NCI-H1092 treated with DMSO at 0.1 percent for 48 hours (cell line): ENCODE data around the gene ETV6.
"Not testable (repeated sequence)": the region's sequence is repeated elsewhere in the genome, so short reads cannot be mapped to it uniquely, and the experiment has no call there.

Experiments
- DNase-seq: peaks from one replicate; lab custom pipeline; 2025; lab: John Stamatoyannopoulos, UW

ETV6 gene

DNA sequence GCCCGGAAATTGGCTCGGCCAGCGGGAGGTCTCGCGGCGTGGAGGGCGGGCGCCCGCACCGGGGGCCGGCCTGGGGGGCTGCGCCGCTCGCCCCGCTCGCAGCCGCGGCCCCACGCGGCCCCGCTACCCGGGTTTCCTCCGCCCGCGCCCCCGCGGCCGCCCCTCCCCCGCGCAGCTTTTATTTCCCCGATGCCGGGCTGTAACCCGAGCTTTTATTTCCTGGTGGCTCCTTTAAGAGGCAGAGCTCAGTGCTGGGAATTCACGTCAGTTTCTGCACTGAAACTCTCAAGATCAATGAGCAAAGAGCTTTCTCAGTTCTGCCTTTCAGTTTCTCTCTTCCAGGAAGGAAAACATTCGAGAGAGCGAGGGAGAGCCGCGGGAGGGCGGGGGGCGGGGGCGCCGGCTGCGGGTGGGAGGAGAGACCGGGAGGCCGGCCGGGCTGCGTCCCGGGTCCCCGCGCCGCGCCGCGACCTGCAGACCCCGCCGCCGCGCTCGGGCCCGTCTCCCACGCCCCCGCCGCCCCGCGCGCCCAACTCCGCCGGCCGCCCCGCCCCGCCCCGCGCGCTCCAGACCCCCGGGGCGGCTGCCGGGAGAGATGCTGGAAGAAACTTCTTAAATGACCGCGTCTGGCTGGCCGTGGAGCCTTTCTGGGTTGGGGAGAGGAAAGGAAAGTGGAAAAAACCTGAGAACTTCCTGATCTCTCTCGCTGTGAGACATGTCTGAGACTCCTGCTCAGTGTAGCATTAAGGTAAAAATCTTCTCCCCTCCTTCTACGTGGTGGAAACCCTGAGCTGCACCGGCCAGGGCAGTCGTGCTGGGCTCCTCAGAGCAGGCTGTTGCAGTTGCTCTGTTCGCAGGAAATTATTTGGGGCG is at the start of gene ETV6:
Gene ETV6 (plus strand): TSS at position 262 of the 873 bp plus-strand sequence. CDS start 454 bp downstream, at position 716.
- peak; percentile 84 for DNase-seq

DNA sequence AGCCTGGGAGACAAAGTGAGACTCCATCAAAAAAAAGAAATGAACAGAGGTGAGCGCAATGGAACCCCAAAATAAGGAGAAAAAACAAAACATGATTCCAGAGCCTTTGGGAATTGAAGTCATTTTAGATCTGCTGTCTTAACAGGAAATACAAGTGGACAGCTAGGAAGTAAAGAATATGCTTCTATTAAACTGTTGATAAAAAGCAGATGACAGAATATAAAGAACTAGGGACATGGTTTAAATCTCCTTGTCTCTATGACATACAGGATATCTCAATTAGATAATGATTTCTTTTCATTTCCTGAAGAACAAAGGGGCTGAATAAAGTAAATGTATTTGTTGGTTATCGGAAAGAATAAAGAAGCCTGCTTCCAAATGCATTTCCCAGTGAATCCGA is 49.3 kb upstream of the ETV6 start:
- DNase-seq = no peak

DNA sequence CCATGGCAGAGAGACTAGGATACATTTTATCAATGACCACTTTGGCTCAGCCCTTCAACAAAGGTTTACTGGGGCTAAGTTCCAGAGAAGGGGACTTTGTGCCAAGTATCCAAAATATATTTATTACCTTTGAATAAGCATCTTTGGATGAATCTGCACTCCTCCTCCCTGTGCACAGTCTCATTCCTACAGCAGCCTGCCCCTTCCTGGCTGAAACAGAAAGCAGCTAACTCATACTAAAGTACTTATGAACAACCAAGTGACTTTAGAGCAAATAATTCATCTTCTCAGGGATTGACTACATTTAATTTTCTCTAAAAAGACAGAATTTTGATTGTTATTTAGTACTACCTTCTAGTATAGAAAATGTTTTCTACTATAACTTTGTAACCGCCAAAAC is 47.8 kb upstream of the ETV6 start:
- DNase-seq = no peak

DNA sequence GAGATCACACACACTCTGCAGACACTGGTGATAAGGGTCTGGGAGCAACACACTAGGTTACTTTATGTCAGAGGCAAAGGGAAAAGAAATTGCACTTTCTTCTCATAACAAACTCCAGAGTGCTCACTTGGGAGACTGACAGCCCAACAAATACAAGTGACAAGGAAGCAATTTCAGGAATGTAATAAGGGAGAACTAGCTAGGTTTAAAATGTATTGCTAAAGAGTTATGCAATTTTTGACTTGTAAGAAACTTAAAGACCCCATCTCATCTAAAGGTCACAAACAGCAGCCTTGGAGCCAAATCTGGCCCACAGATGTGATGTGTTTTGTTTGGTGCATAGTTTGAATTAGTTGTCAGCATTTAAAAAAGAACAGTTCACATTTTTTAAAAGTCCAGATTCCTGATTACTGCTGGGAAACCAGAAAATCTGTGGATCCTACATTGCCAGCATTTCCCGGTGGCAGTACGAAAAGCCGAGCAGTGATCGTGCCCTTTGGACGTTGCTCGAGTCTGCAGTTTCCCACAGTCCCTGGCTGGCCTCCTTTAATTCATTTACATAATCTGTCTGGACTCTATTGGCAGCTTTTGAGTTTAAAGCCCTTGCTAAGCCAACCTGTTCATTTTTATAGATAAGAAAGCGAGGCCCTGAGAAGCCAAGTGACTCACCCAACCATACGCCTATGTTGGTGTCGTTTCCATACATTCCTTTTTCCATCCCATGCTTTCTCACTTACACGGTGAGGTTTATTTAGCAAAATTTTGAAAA is 42.0 kb upstream of the ETV6 start:
- no peak for DNase-seq

DNA sequence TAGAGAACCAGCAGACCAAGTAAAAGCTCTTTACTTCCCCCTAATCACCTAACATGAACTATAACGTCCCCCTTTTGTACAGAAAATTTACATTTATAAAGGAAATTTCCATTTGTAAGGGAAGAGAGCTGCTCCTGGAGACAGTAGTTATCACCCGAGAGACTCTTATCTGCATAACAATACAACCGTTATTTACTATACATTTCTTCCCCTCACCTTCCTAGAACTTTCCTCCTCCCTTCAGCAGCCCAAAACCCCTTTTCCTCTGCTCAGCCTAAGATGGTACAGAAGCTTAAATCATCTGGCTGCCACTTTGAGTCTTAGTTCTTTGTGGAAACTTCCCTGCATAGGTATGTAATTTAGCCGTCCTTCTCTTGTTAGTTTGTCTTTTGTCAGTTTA is 40.4 kb upstream of the ETV6 start:
- DNase-seq = no peak

DNA sequence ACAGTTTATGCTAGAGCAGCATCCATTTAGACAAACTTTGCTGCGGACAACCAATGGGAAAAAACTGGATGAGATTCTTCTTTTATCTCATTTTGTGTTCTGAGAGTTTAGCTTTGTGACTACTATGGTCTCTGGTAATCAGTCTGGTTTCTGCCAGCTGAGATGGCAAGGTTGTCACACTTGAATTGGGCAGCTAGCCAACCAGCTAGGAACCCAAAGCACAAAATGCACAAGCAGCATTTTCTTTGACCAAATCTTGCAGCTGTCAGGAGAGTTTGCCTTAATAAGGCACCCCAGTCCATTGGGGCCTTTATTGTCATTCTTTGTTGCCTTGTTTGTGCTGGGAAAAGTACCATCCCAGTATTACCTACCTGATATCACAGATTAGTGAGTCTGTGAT is 34.0 kb upstream of the ETV6 start:
- DNase-seq = no peak

DNA sequence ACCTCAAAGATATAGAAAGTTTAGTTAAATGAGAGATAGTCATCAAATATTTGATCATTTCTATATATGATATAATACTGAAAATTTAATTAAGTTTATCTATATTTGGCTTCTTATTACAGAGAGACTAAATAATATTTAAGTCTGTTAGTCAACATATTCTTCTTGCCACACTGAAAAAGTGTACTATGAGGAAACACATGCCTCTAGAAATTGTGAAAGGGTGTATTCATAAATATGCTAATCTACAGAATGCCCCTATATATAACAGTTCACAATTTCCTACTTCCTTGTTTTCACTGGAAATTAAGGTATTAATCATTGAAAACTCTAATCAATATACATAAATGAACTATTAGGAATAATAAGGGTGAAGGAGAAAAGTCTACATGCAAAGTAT is 31.4 kb upstream of the ETV6 start:
- no peak for DNase-seq

DNA sequence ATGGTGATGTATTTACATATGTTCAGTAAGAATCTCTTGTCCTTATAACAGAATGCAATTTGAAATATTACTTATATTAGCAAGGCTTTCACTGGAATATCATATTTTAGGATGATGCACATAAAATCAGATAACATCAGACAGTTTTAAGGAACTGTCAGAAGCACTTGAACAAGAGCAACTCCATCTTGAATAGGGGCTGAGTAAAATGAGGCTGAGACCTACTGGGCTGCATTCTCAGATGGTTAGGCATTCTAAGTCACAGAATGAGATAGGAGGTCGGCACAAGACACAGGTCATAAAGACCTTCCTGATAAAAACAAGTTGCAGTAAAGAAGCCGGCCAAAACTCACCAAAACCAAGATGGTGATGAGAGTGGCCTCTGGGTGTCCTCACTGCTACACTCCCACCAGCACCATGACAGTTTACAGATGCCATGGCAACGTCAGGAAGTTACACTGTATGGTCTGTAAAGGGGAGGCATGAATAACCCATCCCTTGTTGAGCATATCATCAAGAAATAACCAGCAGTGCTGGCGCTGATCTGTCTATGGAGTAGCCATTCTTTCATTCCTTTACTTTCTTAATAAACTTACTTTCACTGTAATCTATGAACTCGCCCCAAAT is 27.6 kb upstream of the ETV6 start:
- DNase-seq = no peak

DNA sequence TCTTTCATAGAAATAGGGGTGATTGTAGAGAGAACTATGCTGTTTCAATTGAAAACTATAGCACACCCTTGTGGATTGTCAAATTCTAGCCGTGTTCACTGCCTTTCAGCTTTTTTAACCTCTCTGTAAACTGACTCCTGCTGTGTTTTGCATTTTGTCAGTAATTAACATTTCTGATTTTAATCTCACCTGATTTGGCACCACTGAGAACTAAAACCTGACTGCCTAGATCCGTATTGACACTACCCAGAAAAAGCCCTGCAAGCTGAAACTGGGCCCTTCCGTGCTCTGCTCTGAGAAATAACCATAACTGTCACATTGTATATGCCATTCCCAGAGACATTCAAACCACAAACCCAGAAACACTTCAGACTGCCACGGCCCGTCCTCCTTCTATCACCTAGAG is 26.6 kb upstream of the ETV6 start:
- DNase-seq = no peak

DNA sequence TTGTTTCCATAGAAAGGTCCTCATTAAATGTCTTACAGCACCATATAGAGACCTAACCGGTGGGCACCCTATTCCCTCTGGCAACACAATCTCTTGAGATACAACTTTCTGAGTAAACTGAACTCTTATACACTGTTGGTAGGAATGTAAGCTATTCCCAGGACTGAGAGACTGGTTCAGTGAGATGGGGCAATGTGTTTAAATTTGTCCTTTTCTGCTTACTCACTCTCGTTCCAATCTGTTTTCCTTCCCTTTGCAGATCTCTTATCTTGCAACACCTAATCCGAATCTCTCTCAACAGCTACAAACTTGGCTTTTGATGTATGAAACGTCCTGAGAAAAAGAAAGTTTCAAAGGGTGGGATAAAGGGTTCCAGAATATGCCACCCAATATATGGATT is 26.1 kb upstream of the ETV6 start:
- no peak for DNase-seq

DNA sequence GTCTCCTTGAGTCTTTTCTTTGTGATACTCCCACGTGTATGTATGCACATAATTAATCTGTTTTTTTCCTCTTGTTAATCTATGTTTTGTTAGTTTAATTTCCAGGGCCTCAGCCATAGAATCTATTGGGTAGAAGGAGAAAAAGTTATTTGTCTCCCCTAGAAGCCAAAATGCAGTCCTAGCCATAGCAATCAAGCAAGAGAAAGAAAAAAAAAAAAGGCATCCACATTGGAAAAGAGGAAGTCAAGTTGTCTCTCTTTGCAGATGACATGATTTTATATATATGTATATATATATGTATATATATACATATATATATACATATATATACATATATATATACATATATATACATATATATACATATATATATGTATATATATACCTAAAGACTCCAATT is 25.4 kb upstream of the ETV6 start:
- DNase-seq = no peak

DNA sequence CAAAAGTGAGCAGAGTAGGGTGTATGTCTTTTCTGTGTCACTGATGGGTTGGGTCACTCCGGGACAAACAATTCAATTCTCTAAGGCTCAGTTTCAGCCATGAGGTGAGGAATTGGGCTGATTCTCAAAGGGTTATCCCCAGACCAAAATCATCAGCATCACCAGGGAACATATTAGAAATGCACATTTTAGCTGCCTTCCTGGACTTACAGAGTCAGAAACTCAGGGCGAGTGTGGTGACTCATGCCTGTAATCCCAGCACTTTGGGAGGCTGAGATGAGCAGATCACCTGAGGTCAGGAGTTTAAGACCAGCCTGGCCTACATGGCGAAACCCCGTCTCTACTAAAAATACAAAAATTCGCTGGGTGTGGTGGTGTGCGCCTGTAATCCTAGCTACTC is 21.8 kb upstream of the ETV6 start:
- DNase-seq = not testable (repeated sequence)

DNA sequence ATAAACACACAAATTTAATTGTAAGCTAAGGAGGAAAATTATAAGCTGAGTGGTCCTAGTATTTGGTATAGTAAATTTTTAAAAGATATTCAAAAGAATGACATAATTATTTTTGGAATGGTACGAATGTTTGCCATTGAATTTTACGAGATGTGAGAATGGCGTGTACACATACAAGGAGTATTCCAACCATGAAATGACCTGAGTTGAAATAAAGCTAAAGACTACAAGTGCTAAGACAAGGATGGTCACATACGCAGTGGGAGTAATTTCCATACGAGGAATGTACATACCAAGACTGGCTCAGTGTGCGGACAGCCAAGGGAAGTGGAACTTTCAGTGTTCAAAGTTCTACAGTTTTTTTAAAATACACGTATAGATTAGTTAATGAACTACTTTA is 21.1 kb upstream of the ETV6 start:
- no peak for DNase-seq

DNA sequence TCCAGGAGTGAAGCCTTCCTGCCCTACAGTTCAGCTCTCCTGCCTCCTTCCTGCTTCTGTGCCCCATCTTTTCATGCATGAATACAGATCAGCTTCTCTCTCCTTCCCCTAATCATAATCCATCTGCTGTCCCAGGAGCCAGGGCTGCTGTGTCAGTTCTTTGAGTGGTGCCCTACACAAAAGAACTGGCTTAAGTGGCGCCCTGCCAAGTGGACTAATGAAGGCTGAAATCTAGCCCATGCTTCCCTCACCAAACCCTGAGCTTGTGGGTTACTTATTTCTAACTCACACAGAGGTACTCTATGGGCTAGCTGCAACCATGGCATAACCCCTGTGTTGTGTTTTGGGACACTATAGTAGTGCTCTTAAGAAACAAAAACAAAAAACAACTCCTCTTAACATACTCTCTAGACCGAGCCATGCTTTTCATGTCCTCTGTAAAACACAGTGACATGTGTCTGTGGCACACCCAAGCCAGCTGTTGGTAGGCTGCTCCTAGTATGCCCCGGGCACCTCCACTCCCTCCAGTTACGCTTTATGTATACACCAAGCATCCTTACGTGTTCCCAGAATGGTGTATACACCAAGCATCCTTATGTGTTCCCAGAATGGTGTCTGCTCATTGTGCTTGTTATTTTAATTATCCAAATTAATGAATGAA is 19.3 kb upstream of the ETV6 start:
- DNase-seq = peak; percentile 77

DNA sequence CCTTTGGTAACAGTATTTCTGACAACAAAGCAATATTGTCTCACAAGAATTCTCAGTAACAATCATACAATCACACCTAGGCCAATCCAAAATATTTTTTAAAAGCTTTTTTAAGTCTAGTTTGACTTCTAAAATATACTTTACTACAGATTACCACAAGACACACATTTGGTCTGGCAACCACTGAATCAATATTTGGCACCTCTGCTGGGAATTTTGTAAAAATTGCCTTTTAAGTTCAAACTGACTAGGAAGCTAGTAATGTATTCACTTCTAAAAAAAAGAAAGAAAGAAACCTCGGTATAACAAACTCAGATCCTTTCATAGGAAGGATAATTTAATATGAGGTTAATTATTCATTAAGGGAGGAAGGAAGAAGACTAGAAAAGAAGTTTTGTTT is 18.2 kb upstream of the ETV6 start:
- no peak for DNase-seq

DNA sequence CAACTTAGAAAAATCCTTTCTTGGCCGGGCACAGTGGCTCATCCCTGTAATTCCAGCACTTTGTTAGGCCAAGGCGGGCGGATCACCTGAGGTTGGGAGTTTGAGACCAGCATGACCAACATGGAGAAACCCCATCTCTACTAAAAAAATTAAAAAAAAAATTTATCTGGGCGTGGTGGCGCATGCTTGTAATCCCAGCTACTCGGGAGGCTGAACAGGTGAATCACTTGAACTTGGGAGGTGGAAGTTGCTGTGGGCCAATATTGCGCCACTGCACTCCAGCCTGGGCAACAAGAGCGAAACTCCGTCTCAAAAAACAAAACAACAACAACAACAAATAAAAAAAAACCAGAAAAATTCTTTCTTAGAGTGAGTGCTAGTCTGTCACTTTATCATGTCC is 17.6 kb upstream of the ETV6 start:
- DNase-seq = not testable (repeated sequence)

DNA sequence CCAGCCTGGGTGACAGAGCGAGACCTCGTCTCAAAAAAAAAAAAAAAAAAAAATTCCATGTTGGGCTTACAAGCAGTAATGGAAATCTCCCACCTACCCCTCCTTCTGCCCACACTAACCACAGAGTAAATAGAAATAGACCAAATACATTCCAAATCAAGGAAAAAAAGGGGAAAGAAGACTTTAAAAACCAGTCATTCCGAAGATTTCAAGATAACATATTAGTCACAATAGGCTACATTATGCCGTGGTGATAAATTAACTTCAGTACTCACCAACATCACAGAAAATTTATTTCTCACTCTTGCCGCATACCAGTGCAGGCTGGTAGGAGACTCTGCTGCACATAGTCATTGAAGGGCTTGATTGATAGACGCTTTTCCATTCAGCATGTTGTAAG is 15.5 kb upstream of the ETV6 start:
- no peak for DNase-seq

DNA sequence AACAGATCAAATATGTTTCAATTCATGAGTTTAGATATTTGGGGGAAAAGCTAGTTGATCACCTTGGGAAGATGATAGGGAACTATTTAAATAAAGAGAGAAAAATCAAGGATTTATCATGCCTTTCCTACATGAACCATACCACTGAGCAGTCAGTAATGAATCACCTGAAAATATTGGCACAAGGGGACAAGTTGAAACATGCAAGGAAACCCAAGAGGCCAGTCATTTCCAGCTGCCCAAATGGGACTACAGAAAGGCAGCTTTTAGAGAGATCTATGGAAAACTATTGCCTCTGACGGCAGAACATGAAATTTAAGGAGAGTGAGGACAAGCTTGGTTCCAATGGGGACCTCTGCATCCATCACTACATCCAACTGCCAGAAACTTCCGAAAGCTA is 14.1 kb upstream of the ETV6 start:
- no peak for DNase-seq

DNA sequence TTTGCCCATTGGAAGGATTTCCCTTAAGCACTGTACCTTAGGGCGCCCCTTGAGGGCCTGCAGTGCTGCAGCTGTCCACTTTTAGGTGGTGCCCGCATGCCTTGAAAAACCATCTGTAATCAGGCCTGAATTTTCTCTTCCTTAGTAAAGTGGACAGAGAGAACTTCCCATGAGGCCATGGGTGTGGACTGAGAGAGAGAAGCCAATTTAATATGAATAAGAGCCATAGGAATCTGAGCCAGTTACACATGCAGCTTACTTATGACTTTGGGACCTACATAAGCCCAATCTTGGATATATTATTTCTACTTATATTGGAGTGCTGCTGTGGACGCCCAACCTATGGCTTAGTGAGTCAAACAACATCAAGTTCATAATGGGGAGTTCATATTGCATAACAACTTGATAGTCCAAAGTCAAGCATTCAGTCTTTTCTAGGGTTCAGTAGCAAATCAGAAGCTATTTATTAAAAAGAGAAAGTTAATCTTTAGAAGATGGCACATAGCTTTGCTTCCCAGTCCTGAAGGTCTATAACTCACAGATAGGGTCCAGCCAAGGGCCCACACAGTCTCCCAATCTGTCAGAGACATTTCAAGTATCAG is 11.1 kb upstream of the ETV6 start:
- DNase-seq = no peak

DNA sequence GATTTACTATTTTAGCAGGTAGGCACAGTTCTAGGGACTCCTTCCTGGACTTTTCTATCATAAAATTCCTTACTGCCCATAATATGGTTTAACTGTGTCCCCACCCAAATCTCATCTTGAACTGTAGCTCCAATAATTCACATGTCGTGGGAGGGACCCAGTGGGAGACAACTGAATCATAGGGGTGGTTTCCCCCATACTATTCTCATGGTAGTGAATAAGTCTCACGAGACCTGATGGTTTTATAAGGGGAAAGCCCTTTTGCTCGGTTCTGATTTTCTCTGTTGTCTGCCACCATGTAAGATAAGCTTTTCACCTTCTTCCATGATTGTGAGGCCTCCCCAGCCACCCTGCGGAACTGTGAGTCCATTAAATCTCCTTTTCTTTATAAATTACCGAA is 10.0 kb upstream of the ETV6 start:
- no peak for DNase-seq

DNA sequence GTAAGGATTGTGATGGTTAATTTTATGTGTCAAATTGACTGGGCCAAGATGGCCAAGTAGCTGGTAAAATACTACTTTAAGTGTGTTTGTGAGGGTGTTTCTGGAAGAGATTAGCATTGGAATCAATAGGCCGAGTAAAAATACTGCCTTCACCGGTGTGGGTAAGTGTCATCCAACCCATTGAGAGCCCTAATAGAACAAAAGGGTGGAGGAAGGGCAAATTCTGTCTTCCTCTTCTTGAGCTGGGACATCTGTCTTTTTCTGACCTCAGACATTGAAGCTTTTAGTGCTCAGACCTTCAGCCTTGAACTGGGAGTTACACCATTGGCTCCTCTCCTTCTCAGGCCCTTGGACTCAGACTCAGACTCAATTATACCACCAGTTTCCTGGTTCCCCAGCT is 8.0 kb upstream of the ETV6 start:
- no peak for DNase-seq

DNA sequence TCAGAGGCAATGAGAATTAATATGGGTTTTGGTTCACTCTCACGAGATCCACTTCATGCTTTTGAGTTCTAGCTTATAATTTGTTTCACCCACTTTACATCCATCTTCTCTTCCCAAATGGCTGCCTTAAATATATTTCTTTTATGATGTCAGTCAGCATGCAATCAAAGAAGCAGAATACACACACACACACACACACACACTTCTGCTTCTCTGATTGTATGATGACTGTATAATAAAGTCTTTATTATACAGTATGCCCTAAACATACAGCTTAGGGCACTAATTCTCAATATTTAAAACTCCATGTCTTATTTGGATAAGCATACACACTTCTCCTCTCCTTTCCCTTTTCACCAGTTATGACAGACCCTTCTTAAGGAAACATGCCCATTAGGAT is 6.7 kb upstream of the ETV6 start:
- DNase-seq = no peak
